GM03348 (cell line): ENCODE results near the gene AP3B2.
"Not testable (repeated sequence)": the region's sequence is repeated elsewhere in the genome, so short reads cannot be mapped to it uniquely, and the experiment has no call there.

Source experiments
- DNase-seq: peaks from one replicate; pipeline ENCODE4 v3.0.0; 2012; ENCODE audit warnings: low spot score

The AP3B2 gene

DNA sequence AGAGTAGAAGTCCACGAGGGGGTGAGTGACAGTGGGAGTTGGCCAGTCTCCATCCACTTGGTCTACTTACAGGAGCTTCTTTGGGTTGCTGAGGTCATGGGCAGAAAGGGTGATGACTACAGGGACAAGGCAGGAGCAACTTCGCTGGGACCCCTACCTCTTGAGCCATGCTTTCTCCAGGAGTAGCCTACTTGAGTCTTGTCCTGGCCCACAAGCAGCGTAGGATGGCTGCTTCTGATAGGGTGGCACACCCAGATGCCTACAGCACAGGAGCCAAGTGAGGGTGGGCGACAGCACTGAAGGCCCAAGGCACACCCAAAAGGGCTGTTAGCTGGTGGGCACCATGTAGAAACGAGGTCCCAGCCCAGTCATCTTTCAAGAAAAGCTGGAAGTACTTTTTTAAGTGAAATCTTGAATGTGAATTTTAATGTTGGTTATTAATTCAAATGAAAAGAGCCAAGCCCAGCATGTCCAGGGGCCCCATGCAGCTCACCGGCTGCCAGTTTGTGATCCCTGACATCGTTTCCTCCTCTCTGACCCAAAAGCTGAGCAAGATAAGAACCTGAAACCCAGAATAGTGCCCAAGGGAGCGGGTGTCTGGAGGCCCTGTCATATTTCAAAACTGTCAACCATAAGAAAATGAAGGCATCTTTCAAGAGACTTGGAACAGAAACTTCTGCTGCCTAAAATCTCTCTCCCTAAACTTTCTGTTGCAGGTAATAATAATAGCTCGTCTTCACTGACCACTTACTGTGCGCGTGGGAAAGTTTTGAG, 60.3 kb downstream of the AP3B2 start:
- no peak for DNase-seq

GRCh38 chr15:82648257-82649103, 61.2 kb downstream of the AP3B2 start:
- DNase-seq, result no peak

GRCh38 chr15:82647835-82648256, 61.8 kb downstream of the AP3B2 start:
- DNase-seq, result no peak

DNA sequence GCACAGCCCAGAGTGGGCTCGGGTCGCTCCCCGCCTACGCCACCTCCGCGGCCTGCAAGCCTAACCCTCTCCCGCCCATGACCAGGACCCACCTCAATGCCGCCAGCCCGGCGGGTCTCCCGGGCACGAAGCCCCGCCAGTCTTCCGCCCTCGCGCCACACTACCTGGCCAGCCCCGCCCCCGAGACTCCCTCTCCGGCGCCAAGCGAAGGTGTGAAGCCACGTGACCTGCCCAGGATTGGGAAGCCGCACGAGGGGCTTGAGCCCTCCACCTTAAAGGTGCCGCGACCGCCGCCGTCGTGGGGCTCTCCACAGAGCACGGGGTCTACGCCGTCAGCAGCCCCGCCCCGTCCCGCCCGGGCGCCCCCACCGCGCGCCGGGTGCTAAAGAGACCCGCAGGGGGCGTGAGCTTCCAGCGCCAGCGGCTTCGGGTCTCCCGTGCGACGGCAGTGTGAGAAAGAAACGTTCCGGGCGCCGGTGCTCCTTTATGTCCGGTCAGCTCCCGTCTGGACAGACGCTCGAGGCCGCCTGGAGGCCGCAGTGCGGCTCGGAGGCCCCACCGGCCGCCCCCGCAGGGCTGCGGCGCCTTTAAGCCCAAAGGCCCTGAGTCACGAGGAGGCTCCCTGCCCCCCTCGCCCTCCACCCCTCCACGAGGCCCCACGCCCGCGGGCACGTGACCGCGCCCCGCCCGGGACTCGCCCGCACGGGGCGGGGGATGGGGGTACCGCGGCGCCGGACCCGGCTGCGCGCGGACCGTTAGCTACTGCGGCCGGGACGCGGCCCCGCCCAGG, 62.4 kb downstream of the AP3B2 start, which contains the start of gene CPEB1:
TSS of gene CPEB1 (minus strand) at position 319 of the 790 bp plus-strand sequence. CDS start 18,904 bp downstream, outside the sequence.
- peak; percentile 90 for DNase-seq

DNA sequence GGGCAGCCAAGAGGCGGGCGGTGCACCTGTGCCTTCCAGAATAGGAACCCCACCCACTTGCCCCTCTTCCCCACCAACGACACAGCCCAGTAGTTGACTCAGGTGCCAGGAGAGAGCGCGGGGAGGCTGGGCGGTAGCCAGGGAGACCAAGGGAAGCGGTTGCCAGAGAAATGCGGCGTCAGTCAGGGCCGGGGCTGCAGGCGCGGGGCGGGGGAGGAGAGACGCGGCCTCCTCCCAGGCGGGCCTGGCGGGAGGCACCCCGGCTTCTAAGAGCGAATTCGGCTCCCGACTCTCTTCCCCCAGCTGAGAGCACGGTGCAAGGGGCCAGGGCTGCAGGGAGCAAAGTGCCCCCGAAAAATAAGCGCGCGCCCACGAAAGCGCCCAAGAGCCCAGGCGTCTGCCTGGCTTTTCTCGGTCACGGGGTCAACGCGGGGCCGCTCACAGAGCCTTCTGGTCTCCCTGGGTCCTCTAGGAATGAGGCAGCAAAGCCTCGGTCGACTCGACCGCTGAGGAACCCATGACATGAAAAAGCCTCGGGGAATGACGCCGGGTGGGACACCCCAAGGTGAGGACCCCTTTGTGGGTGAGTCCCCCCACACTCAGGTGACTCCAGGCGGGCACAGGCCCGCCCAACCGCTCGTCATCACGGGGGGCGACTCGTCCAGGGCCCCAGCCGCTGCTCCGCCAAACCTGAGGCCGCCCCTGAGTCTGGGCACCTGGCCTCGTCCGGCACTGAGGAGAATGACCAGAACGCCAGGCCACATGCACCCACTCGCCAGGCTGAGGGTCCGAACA, 63.2 kb downstream of the AP3B2 start:
- DNase-seq, result no peak

- DNase-seq, result not testable (repeated sequence)
These were observed 64.5 kb downstream of the AP3B2 start for GRCh38 chr15:82644967-82645852.

GRCh38 chr15:82643992-82644391, 65.7 kb downstream of the AP3B2 start:
- DNase-seq, result no peak

- no peak for DNase-seq
These were observed 67.0 kb downstream of the AP3B2 start for GRCh38 chr15:82642656-82643055.

GRCh38 chr15:82641129-82641798, 68.4 kb downstream of the AP3B2 start:
- DNase-seq, result no peak

- DNase-seq, result no peak
These were observed 69.0 kb downstream of the AP3B2 start for GRCh38 chr15:82640672-82641071.

DNA sequence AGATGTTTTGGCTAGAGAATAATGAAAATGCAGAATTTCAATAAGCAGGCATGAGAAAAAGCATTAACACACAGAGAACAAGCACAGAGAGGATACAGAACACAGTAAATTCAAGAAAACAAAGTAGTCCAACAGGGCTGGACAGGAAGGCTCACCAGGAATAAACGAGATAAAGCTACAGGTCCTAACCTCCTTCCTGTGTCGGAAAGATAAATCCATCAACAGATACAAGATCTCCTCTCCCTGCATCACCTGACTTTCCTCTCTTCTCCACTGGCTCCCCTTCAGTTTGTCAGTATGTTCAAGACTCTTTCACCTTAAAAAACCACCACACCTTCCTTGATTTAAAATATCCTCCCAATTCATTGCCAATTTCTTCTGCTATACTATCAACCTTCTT, 73.9 kb downstream of the AP3B2 start:
- DNase-seq, result no peak

DNA sequence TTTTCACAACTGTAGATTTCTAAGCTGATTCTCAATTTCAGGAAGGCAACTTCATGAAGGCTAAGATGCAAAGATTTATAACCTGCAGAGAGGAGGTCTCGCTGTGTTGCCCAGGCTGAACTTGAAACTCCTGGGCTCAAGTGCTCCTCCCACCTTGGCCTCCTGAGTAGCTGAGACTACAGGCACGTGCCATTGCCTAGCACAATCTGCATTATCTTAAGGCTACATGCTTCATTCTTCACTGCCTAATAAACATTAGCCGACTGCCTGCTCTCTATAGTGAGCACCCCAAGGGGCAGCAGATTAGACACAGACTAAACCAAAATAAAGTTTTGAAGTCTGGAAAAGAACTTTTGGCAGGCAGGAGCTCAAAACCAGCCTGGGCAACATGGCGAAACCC, 79.6 kb downstream of the AP3B2 start:
- DNase-seq, result no peak

GRCh38 chr15:82625136-82625535, 84.5 kb downstream of the AP3B2 start:
- DNase-seq, result no peak

GRCh38 chr15:82624438-82624837, 85.2 kb downstream of the AP3B2 start:
- no peak for DNase-seq

GRCh38 chr15:82624008-82624407, 85.7 kb downstream of the AP3B2 start:
- DNase-seq, result peak; percentile 26

- no peak for DNase-seq
These were observed 87.7 kb downstream of the AP3B2 start for GRCh38 chr15:82621970-82622369.

GRCh38 chr15:82613747-82614146, 95.9 kb downstream of the AP3B2 start:
- DNase-seq, result no peak

GRCh38 chr15:82611348-82611747, 98.3 kb downstream of the AP3B2 start:
- DNase-seq, result no peak
